ENCODE results near the gene TMEM218.

TMEM218 gene

GRCh38 chr11:125141178-125141577 lies 29.8 kb upstream of the TMEM218 start:
- Histone ChIP-seq H3K4me3 (replicated peaks; ENCODE audit: insufficient read depth, low read length) (no peak overlapping the region), H3K27me3 (ENCODE audit: insufficient read depth, poor library complexity, severe bottlenecking) (no peaks in the 10 kb centered on the region), H3K27ac (replicated peaks) (no peak overlapping the region)
- DNase-seq (ENCODE audit: low read depth in 1 of 2, low spot score in 1 of 2): no peak
- TF ChIP-seq GABPA (IDR thresholded peaks at IDR 0.05; ENCODE audit: low read depth): no peak
- TF ChIP-seq REST (IDR thresholded peaks at IDR 0.05; ENCODE audit: insufficient replicate concordance, low read depth): no peak
- no peak for TF ChIP-seq SPI1 (IDR thresholded peaks at IDR 0.05; ENCODE audit: borderline replicate concordance, low read depth)
- no peak for TF ChIP-seq POLR2AphosphoS5 (IDR thresholded peaks at IDR 0.05; ENCODE audit: low read depth)
- no peak for TF ChIP-seq CTCF (IDR thresholded peaks at IDR 0.05; ENCODE audit: insufficient read depth, low read length)

- TF ChIP-seq GABPA (IDR thresholded peaks at IDR 0.05; ENCODE audit: low read depth) (no peak), SPI1 (IDR thresholded peaks at IDR 0.05; ENCODE audit: borderline replicate concordance, low read depth) (no peak), POLR2AphosphoS5 (IDR thresholded peaks at IDR 0.05; ENCODE audit: low read depth) (no peak), REST (IDR thresholded peaks at IDR 0.05; ENCODE audit: insufficient replicate concordance, low read depth) (no peak), CTCF (IDR thresholded peaks at IDR 0.05; ENCODE audit: insufficient read depth, low read length) (no peak)
- Histone ChIP-seq H3K27me3 (ENCODE audit: insufficient read depth, poor library complexity, severe bottlenecking) (no peaks in the 10 kb centered on the region), H3K27ac (replicated peaks) (no peak overlapping the region), H3K4me3 (replicated peaks; ENCODE audit: insufficient read depth, low read length) (no peak overlapping the region)
- no peak for DNase-seq (ENCODE audit: low read depth in 1 of 2, low spot score in 1 of 2)
These were observed 28.8 kb upstream of the TMEM218 start for GRCh38 chr11:125140233-125140632.

GRCh38 chr11:125139778-125140177 lies 28.4 kb upstream of the TMEM218 start:
- Histone ChIP-seq H3K27me3 (ENCODE audit: insufficient read depth, poor library complexity, severe bottlenecking) (no peaks in the 10 kb centered on the region), H3K27ac (replicated peaks) (no peak overlapping the region), H3K4me3 (replicated peaks; ENCODE audit: insufficient read depth, low read length) (no peak overlapping the region)
- no peak for DNase-seq (ENCODE audit: low read depth in 1 of 2, low spot score in 1 of 2)
- no peak for TF ChIP-seq POLR2AphosphoS5 (IDR thresholded peaks at IDR 0.05; ENCODE audit: low read depth)
- TF ChIP-seq GABPA (IDR thresholded peaks at IDR 0.05; ENCODE audit: low read depth): no peak
- TF ChIP-seq REST (IDR thresholded peaks at IDR 0.05; ENCODE audit: insufficient replicate concordance, low read depth): no peak

GRCh38 chr11:125138966-125139365 lies 27.5 kb upstream of the TMEM218 start:
- Histone ChIP-seq H3K27me3 (ENCODE audit: insufficient read depth, poor library complexity, severe bottlenecking) (no peaks in the 10 kb centered on the region), H3K27ac (replicated peaks) (no peak overlapping the region), H3K4me3 (replicated peaks; ENCODE audit: insufficient read depth, low read length) (no peak overlapping the region)
- no peak for DNase-seq (ENCODE audit: low read depth in 1 of 2, low spot score in 1 of 2)
- TF ChIP-seq GABPA (IDR thresholded peaks at IDR 0.05; ENCODE audit: low read depth) (no peak), SPI1 (IDR thresholded peaks at IDR 0.05; ENCODE audit: borderline replicate concordance, low read depth) (no peak), CTCF (IDR thresholded peaks at IDR 0.05; ENCODE audit: insufficient read depth, low read length) (no peak), POLR2AphosphoS5 (IDR thresholded peaks at IDR 0.05; ENCODE audit: low read depth) (no peak), REST (IDR thresholded peaks at IDR 0.05; ENCODE audit: insufficient replicate concordance, low read depth) (no peak)

All from HL-60 (cell line).